ENCODE data around the gene OR1J4.
"Not testable (repeated sequence)": the region's sequence is repeated elsewhere in the genome, so short reads cannot be mapped to it uniquely, and the experiment has no call there.

OR1J4 gene

DNA sequence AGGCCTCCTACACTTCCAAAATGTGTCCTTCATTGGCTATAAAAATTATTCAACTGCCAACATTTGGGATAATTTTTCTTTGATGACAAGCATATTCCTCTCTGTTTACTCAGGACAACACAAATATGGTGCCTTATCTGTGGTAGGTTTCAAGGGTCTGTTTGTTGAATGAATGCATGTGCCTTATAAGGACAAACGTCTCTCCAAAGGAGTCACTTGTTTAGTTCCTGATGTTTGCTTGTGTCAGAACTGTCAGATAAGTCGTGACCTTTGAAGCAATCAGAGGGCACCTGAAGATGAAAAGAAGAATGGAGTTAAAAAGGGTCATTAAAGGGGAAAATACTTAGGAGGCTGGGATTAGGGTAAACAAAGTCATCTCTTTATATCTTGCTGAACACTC is 12.0 kb upstream of the OR1J4 start:
- H3K4me3 ChIP-seq (ENCODE audit: low read depth, low read length), result no peak overlapping the region
- TF ChIP-seq, protein P1, sequence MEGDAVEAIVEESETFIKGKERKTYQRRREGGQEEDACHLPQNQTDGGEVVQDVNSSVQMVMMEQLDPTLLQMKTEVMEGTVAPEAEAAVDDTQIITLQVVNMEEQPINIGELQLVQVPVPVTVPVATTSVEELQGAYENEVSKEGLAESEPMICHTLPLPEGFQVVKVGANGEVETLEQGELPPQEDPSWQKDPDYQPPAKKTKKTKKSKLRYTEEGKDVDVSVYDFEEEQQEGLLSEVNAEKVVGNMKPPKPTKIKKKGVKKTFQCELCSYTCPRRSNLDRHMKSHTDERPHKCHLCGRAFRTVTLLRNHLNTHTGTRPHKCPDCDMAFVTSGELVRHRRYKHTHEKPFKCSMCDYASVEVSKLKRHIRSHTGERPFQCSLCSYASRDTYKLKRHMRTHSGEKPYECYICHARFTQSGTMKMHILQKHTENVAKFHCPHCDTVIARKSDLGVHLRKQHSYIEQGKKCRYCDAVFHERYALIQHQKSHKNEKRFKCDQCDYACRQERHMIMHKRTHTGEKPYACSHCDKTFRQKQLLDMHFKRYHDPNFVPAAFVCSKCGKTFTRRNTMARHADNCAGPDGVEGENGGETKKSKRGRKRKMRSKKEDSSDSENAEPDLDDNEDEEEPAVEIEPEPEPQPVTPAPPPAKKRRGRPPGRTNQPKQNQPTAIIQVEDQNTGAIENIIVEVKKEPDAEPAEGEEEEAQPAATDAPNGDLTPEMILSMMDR (IDR thresholded peaks at IDR 0.05; ENCODE audit: borderline replicate concordance, insufficient read depth, low read depth, low read length), result no peak

DNA sequence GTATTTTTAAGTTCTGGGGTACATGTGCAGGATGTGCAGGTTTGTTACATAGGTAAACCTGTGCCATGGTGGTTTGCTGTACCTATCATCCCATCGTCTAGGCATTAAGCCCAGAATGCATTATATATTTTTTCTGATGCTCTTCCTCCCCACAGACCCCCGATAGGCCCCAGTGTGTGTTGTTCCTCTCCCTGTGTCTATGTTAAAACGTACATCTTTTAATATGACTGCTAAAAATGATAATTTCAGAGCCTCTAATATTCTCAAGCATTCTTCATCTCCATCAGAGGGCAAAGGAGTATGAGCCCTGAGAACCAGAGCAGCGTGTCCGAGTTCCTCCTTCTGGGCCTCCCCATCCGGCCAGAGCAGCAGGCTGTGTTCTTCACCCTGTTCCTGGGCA is 8.4 kb upstream of the OR1J4 start, which contains the start of gene OR1J2:
Gene OR1J2 (plus strand): TSS at position 301 of the 400 bp plus-strand sequence. CDS start 0 bp downstream, at position 301.
- no peak within 1 kb of the TSS for H3K4me3 ChIP-seq (ENCODE audit: low read depth, low read length)
- TF ChIP-seq, protein P1 (IDR thresholded peaks at IDR 0.05; ENCODE audit: borderline replicate concordance, insufficient read depth, low read depth, low read length), result no peak

DNA sequence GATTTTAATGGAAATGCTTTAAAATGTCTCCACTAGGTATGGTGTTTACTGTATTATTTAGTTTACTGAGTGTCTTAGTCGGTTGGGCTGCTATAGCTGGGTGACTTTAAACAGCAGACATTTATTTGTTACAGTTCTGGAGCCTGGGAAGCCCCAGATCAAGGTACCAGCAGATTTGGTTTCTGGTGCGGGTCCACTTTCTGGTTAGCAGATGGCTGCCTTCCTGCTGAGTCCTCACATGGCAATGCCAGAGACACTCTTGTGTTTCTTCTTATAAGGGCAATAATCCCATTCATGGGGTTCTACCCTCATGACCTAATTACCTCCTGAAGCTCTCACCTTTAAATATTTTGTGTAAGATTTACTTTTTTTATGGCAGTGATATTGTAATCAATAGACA is 715 bp upstream of the OR1J4 start:
- TF ChIP-seq, protein P1 (IDR thresholded peaks at IDR 0.05; ENCODE audit: borderline replicate concordance, insufficient read depth, low read depth, low read length), result no peak
- H3K4me3 ChIP-seq (ENCODE audit: low read depth, low read length), result no peak overlapping the region

DNA sequence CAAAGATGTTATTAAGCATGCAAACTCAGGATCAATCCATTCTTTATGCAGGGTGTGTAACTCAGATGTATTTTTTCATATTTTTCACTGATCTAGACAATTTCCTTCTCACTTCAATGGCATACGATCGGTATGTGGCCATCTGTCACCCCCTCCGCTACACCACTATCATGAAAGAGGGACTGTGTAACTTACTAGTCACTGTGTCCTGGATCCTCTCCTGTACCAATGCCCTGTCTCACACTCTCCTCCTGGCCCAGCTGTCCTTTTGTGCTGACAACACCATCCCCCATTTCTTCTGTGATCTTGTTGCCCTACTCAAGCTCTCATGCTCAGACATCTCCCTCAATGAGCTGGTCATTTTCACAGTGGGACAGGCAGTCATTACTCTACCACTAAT is 435 bp downstream of the OR1J4 start:
- TF ChIP-seq, protein P1 (IDR thresholded peaks at IDR 0.05; ENCODE audit: borderline replicate concordance, insufficient read depth, low read depth, low read length), result no peak
- H3K4me3 ChIP-seq (ENCODE audit: low read depth, low read length), result no peak overlapping the region

DNA sequence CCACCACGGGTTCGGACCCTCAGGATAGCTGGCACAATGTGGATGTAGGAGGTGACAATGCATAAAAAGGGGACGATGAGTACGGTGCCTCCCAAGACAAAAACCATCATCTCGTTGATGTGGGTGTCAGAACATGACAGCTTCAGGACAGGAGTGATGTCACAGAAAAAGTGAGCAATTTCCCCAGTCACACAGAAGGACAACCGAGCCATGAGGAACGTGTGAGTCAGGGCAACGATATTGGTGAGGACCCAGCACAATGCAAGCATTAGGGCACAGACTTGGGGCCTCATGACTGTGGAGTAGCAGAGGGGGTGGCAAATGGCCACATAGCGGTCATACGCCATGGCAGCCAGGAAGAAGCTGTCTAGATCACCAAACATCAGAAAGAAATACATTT is 7.7 kb downstream of the OR1J4 start:
- TF ChIP-seq, protein P1 (IDR thresholded peaks at IDR 0.05; ENCODE audit: borderline replicate concordance, insufficient read depth, low read depth, low read length), result no peak
- H3K4me3 ChIP-seq (ENCODE audit: low read depth, low read length), result no peak overlapping the region

- TF ChIP-seq, protein P1 (IDR thresholded peaks at IDR 0.05; ENCODE audit: borderline replicate concordance, insufficient read depth, low read depth, low read length), result no peak
- H3K4me3 ChIP-seq (ENCODE audit: low read depth, low read length), result no peak within 1 kb of the TSS
These were observed 8.3 kb downstream of the OR1J4 start, which contains the start of gene OR1N1 for GRCh38 chr9:122527193-122527592. TSS of gene OR1N1 (minus strand) at chr9:122527293. CDS start at chr9:122527293, 0 bp downstream.

DNA sequence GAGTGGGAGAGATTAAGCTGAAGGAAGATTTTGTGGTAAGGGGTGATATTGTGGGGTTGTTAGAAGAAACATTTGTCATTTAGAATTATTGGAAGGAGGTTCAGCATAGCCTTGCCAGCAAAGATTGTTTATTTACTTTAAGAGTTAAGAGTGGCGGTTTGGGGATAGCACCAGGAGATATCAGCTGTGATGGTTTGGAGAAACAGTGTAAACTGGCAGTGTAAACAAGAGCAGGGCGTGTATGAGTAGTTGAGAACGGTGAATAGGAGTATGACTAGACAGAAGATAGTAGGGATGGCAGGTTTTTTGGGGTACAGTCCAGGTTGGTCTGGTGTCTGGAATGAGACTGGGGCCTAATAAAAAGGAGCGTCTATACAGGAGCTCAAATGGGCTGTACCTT is 12.2 kb downstream of the OR1J4 start:
- H3K4me3 ChIP-seq (ENCODE audit: low read depth, low read length), result not testable (repeated sequence)

DNA sequence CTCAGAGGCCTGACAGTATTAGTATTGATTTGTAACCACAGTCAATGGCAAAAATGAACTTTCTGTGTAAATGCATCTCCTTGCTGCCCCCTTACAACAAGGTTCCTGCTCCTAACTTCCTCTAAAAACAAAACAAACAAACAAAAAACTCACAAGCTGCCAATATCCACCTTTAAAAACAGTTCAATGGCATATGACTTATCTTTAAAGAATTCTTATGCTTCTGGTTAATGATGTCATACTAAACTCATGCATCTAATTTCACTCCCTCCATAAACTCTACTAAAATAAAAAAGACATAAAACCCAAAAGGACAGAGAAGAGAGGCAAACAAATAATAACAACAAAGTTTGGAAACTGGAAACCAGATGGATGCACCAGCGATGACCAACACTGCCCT is 17.2 kb downstream of the OR1J4 start:
- TF ChIP-seq, protein P1 (IDR thresholded peaks at IDR 0.05; ENCODE audit: borderline replicate concordance, insufficient read depth, low read depth, low read length), result no peak
- H3K4me3 ChIP-seq (ENCODE audit: low read depth, low read length), result no peak overlapping the region

- H3K4me3 ChIP-seq (ENCODE audit: low read depth, low read length), result not testable (repeated sequence)
These were observed 18.1 kb downstream of the OR1J4 start for GRCh38 chr9:122537066-122537465.

All from GM12875 (cell line).